HG03108 (cell line): ENCODE data around the gene APLP1.
"Not testable (repeated sequence)": the region's sequence is repeated elsewhere in the genome, so short reads cannot be mapped to it uniquely, and the experiment has no call there.

ENCODE experiments used
- ATAC-seq: cut with Tn5 transposase; IDR thresholded peaks from one replicate; pipeline ENCODE4 v1.9.1; 2021; ENCODE audit warnings: moderate library complexity; ENCODE audit not compliant: unreplicated experiment

The APLP1 gene

DNA sequence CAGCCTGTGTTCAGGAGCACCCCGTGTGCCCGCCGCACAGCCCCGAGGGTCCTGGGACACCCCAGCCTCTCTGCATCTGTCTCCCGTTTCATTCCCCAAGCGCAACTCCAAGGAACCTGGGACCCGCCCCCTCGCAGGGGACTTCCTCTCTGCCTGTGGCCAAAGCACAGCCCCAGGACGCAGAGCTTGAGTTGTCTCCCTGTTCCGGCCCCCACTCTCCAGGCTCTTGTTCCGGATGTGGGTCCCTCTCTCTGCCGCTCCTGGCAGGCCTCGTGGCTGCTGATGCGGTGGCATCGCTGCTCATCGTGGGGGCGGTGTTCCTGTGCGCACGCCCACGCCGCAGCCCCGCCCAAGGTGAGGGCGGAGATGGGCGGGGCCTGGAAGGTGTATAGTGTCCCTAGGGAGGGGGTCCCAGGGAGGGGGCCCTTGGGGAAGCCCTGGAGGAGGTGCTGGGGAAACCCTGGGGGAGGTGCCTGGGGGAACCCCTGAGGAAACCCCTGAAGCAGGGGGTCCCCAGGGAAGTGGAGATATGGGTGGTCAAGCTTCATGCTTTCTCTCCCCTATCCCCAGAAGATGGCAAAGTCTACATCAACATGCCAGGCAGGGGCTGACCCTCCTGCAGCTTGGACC lies 35.3 kb downstream of the APLP1 start:
- peak; percentile 36 for ATAC-seq

DNA sequence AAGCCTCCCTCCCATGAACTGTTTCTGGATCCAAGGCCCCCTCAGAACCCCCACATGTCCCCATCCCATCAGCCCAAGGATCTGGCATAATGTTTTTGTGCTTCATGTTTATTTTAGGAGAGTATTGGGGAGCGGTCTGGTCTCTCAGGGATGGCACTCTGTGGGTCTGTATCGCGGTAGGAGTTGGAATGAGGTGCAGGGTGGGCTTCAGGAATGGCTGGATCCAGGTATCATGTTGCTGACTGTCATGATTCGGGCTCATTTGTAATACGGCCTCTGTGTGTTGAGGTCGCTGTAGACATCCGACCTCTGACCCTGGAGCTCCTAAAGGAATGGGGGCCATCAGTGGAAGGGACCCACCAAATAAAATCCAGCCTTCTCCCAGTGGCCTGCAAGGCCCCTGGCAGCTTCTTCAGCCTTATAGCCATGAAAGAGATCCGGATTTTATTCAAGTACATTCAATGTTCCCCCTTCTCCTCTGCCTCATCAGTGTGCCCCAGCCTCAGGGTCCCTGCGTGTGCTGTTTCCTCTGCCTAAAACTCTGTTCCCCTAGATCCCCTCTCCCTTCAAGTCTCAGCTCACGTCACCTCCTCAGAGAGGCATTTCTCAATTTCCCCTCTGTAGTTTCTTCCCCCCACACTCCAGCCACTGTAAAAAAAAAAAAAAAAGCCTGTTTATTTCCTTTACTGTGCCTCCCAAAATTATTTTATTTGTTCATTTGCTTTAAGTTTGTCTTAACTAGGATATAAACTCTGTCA lies 36.1 kb downstream of the APLP1 start:
- no peak for ATAC-seq

DNA sequence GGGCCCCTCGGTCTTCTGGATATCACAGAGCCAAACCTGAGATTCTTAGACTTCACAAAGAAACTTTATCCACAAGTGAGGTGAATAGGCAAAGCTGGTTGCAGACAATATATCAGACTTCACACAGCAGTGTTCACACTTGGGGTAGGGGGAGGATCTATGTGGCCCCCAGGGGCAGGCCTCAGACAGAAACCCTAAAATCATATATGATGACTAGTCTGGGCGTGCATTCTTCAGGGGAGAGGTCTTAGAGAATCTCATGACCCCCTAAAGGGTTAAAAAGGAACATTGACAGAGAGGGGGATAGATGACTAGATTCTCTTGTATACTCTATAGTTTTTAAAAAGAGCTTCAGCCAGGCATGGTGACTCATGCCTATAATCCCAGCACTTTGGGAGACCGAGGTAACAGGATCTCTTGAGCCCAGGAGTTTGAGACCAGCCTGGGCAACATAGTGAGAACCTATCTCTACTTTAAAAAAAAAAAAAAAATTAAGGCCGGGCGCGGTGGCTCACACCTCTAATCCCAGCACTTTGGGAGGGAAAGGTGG lies 36.9 kb downstream of the APLP1 start:
- ATAC-seq: no peak

DNA sequence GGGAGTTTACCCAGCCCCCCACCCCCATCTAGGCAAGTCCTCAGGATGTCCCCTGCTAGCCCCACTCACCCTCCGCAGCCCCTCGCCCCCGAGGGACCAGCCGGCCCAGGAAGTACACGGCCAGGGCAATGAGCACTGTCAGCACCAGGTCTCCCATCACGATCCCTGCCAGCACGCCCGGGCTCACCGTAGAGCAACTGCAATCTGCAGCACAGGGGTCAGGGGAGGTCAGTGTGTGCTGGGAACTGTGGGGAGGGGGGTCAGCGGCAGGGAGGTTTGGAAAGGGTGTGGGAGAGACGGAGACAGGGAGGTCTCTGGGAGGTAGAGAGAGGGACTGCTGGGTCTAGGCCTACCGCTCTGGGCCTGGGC lies 39.0 kb downstream of the APLP1 start:
- ATAC-seq: no peak

DNA sequence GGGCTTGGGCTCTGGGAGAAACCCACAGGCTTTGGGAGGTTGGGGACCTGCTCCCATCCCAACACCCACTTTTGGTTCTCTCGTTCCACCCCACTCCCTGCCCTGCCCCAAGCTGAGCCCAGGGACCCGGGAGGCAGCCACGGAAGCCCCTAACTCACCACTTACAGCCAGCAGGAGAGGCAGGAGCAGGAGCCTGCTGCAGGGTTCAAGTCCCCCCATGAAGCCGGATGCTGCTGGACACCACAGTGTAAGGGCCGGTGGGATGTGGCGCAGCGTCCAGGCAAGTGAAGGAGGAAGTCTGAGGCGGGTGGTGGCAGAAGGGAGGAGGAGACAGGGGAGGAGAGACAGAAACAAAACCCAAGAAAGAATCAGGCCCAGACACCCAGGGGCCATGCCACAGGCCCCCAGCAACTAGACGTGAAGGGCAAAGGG lies 39.7 kb downstream of the APLP1 start, which contains the start of gene TYROBP:
Gene TYROBP, minus strand, starts transcription at position 286 of the 432 bp plus-strand sequence. Its CDS starts 67 bp downstream, at position 219.
- ATAC-seq: no peak

DNA sequence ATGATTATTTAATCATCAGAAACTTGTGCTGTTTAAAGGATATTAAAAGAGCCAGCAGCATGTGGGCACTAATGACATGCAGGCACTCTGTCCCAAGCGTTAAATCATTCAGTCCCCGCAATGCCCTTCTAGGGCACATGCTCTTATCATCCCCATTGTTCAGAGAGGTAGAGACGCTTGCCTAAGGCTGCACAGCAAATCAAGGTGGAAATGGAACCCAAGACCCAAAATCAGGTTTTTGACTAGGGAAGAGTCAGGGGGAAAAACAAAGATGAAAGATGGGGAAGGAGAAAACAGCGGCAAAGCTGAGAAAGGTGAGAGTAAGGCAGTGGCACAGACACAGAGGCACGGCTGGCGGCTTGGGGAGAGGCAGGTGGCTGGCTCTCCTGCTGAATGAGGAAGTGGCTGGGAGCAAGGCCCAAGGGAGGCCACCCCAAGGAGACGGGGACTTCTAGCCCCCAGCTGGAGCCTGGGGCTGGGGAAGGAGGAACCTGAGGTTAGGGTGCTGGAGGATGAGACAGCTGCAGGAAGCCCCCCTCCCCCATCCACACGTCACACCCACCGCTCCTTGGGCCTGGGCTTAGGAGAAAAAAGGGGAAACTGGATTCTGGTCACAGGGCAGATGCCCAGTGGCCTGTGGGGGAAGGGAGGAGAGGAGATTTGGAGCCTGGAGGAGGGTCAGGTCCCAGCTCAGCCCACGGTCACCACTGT lies 40.8 kb downstream of the APLP1 start:
- peak; percentile 46 for ATAC-seq

DNA sequence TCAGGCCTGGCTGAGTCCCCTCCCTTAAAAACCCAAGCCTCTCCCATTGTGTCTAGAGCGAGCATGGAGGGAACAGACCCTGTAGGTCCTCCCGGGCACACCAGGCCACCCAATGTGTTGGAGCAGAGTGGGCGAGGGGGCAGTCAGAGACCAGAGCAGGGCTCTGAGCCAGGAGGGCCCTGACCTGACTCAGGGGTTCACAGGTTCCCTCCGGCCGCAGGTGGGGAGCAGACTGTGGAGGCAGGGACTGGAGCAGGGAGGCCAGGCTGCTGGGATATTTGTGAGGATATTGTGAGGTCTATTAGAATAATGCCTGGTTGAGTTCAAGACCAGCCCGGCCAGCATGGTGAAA lies 41.3 kb downstream of the APLP1 start:
- no peak for ATAC-seq

DNA sequence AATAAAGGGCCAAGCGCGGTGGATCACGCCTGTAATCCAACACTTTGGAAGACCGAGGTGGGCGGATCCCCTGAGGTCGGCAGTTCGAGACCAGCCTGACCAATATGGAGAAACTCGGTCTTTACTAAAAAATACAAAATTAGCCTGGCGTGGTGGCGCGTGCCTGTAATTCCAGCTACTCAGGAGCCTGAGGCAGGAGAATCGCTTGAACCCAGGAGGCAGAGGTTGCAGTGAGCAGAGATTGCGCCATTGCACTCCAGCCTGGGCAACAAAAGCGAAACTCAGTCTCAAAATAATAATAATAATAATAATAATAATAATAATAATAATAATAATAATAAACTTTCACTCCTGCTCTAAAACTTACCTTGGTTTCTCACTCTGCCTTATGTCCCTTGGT lies 42.0 kb downstream of the APLP1 start:
- not testable (repeated sequence) for ATAC-seq

DNA sequence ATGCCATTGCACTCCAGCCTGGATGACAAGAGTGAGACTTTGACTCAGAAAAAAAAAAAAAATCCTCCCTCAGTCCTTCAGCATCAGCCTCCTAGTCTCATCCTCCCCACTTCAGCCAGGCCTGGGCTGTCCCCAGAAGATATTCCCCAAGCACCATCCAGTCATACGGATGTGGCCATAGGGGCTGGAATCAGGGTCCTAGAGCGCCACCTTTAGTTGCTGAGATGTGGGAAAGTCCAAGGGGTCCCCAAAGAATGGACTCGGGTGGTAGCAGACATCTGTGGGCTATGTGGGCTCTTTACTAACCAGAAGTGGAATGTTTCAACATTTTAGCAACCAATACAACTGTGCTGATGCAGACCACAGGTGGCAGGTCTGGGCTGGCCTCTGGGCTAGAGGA lies 42.8 kb downstream of the APLP1 start:
- ATAC-seq: no peak

DNA sequence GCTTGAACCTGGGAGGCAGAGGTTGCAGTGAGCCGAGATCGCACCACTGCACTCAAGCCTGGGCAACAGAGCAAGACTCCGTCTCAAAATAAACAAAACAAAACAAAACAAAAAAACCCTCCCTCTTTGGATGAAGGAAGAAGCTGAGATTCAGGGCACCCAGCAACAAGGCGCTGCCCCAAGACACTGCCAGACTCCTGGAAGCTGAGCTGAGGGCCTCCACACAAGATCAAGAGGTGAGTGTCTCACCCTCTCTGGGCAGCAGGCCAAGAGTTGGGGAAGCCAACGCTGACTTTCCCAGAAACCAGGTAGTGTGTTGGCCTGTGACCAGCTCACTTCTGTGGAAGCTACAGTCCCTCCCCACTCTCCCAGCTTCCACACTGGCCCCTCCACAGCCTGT lies 43.4 kb downstream of the APLP1 start:
- ATAC-seq: no peak

DNA sequence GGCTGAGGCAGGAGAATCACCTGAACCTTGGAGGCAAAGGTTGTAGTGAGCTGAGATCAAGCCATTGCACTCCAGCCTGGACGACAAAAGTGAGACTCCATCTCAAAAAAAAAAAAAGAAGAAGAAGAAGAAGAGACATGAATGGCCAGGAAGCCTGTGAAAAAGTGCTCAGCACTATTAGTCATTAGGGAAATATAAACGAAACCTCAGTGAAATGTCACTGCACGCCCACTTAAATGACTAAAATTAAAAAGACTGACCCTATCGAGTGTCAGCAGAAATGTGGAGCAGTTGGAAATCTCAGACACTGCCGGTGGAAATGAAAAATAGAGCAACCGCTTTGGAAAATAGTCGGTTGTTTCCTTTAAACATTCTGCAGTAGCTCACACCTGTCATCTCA lies 45.2 kb downstream of the APLP1 start:
- ATAC-seq: no peak

DNA sequence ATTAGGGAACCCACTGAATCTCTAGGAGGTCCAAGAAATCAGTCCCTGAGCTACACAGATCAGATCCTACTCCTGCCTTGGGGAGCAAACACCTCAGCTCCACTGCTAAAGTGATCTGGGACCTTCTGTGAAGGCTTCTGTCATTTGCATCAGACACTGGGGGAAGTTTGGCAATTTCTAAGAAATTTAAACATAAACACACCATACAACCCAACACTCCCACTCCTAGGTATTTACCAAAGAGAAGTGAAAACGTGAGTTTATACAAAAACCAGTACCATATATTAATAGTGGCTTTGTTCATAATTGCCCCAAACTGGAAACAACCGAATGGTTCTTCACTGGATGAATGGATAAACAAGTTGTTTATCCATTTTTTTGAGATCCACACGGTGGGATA lies 47.1 kb downstream of the APLP1 start:
- ATAC-seq: no peak

DNA sequence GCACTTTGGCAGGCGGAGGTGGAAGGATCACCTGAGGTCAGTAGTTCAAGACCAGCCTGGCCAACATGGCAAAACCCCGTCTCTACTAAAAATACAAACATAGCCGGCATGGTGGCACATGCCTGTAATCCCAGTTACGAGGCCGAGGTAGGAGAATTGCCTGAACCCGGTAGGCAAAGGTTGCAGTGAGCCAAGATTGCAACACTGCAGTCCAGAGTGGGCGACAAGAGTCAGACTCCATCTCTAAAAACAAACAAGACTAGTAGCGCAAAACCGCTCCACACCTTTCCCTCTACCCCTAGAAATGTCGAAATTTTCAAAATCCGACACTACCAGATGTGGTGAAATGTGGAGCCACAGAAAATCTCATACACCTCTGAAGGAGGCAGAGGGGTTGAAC lies 50.9 kb downstream of the APLP1 start:
- ATAC-seq: no peak

DNA sequence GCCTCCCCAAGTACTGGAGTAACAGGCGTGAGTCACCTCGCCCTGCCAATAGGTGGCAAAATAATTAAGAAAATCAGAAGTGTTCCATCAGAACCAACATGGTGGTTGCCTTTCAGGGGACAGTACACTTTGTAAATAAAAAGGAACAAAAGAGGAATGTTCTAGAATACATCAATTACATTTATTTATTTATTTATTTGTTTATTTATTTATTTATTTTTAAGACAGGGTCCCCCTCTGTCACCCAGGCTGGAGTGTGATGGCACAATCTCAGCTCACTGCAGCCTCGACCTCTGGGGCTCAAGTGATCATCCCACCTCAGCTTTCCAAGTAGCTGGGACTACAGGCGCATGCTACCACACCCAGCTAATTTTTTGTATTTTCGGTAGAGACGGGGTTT lies 52.6 kb downstream of the APLP1 start:
- ATAC-seq: no peak

DNA sequence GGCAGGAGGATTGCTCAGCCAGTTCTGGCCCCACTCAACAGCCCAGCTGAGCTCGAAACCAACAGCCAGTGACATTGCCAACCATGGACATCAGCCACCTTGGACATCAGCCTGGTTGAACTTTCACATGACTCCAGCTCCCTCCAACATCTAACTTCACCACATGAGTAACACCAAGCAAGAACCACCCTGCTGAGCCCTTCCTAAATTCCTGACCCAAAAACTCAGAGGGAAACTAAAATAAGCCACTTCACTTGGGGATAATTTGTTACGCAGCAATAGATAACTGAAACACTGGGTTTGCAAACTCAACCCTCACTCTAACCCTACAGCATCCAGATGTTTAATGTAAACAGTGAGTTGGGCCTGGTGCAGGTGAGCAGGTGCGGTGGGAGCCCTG lies 57.1 kb downstream of the APLP1 start:
- no peak for ATAC-seq

DNA sequence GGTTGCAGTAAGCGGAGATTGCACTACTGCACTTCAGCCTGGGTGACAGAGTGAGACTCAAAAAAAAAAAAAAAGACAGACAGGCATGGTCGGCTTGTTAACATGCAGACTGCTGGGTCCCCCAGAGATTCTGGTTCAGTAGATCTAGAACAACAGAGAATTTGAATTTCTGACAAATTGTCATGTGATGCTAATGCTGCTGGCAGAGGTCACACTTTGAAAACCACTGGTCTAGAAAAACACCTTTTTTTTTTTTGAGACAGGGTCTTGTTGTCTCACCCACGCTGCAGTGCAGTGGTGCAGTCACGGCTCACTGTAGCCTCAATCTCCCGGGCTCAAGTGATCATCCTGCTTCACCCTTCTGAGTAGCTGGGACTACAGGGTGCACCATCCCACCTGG lies 60.1 kb downstream of the APLP1 start:
- ATAC-seq: no peak
